Tibial nerve (tissue), 4 donors: ENCODE results near the gene ERC2.

Experiments
- CTCF ChIP-seq, 5 experiments: fragments of 200-600 bp in 3 of 5; fragments of 450-650 bp in 2 of 5; sonication (generic) in 3 of 5; IDR thresholded peaks; one replicate each; pipeline ENCODE4 v1.5.1; 2016 to 2019; ENCODE audit warnings: antibody characterized with exemption in 5 of 5, mild to moderate bottlenecking in 3 of 5, moderate library complexity in 2 of 5
- EP300 ChIP-seq, 2 donors: sonication (generic); formaldehyde crosslinking; IDR thresholded peaks; one replicate each; pipeline ENCODE4 v1.6.1; 2017; ENCODE audit warnings: antibody characterized with exemption in 2 of 2, mild to moderate bottlenecking in 1 of 2
- POLR2A ChIP-seq, 2 donors: fragments of 450-650 bp; IDR thresholded peaks; one replicate each; pipeline ENCODE4 v1.6.1; 2017; ENCODE audit warnings: antibody characterized with exemption in 2 of 2, mild to moderate bottlenecking in 2 of 2, moderate library complexity in 2 of 2

- TF ChIP-seq CTCF (IDR thresholded peaks at IDR 0.05) (no peak), POLR2A (IDR thresholded peaks at IDR 0.05) (no peak), EP300 (IDR thresholded peaks at IDR 0.05) (no peak)
Measured at GRCh38 chr3:56075089-56075488, 393.2 kb downstream of the ERC2 start.
